ENCODE measurements around the gene EML1.

GRCh38 chr14:99924379-99924778 lies 131.2 kb downstream of the EML1 start:
- TF ChIP-seq CTCF (IDR thresholded peaks at IDR 0.05) (no peak), POLR2A (IDR thresholded peaks at IDR 0.05) (no peak)

All from body of pancreas (tissue), 4 donors.